NCI-H2107 (cell line): ENCODE measurements around the gene CDC42BPA.
"Not testable (repeated sequence)": the region's sequence is repeated elsewhere in the genome, so short reads cannot be mapped to it uniquely, and the experiment has no call there.

Experiments
- DNase-seq: peaks from one replicate; lab custom pipeline; 2025; lab: John Stamatoyannopoulos, UW

The CDC42BPA gene

DNA sequence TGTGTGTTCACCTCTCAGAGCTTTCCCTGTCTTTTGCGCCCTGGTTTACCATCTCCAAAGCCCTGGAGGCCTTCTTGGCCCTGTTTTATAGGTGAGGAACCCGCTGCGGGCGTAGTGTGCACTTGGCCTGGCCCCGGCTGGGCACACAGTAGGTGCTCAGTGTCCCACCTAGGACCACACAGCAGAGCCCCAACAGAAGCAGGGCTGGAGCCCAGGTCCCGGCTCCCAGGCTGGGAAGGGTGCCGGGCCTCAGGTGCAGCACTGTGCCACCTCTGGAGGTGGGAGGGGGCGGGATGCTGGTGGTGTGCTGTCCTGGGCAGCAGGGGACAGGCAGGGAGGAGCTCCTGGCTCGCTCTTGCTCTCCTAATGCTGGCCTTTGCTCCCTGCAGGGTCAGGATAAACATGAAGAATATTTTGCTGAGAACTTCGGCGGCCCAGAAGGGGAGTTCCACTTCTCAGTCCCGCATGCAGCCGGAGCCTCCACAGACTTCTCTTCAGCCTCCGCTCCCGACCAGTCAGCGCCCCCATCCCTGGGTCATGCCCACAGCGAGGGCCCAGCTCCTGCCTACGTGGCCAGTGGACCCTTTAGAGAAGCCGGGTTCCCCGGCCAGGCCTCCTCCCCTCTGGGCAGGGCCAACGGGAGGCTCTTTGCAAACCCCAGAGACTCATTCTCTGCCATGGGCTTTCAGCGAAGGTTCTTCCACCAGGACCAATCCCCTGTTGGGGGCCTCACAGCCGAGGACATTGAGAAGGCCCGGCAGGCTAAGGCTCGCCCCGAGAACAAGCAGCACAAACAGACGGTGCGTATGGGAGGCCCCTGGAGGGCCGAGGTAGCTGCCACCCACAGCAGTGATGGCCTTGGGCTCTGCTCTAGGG lies 353.4 kb downstream of the CDC42BPA start:
- no peak for DNase-seq

DNA sequence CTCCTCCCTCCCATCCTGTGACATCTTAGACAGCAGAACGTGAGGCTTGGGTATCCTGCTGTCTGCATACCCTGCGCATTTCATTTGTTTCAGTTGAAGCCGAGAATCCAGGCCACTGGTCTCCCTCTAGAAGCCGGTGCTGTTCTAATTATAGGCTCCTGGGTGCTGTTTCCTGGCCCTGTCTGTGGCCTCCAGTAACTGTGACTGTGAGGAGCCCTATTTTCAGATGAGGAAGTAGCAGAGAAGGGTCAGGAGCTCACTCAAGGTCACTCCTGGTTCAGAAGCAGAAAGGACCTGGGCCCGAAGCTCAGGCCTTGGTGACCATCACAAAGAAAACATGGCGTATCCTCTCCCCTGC lies 354.2 kb downstream of the CDC42BPA start:
- DNase-seq = no peak

GRCh38 chr1:226962421-226963391 lies 355.6 kb downstream of the CDC42BPA start:
- no peak for DNase-seq

DNA sequence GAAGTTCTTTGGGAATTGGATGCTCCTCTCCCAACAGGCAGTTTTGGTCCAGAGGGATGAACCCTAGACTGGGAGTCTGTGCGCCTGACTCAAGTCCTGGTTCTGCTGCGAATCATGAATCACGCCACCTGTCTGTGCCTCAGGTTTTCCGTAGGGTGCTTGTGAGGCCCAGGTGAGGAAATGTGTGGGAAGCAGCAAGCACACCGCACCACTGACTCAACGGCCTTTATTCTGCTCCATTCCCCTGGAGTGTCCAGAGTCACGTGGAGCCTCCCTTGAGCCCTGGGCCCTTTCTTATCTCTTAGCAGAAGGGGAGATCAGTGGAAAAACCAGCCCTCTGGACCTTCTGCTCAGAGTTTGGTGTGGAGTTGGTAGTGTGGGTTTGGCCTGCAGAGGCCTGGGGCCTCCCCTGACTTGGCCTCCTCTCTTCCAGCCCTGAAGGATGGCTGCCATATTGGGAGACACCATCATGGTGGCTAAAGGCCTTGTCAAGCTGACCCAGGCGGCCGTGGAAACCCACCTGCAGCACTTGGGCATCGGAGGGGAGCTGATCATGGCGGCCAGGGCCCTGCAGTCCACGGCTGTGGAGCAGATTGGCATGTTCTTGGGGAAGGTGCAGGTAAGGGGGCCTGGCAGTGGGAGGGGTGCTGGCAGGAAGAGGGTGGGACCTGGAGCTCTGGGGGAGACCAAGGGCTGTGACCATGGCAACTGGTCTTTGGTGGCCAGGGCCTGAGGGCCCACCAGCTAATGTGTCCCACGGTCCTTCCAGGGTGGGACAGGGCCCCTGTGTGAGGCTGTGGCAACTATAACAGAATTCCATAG lies 357.1 kb downstream of the CDC42BPA start:
- no peak for DNase-seq

DNA sequence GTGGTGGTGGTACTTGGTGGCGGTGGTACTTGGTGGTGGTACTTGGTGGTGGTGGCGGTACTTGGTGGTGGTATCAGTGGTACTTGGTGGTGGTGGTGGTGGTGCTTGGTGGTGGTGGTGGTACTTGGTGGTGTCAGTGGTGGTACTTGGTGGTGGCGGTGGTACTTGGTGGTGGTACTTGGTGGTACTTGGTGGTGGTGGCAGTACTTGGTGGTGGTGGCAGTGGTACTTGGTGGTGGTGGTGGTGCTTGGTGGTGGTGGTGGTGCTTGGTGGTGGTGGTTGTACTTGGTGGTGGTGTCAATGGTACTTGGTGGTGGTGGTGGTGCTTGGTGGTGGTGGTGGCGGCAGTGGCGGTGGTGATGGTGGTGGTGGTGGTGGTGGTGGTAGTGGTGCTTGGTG lies 358.0 kb downstream of the CDC42BPA start:
- DNase-seq = no peak

GRCh38 chr1:226958300-226958699 lies 360.0 kb downstream of the CDC42BPA start:
- no peak for DNase-seq

DNA sequence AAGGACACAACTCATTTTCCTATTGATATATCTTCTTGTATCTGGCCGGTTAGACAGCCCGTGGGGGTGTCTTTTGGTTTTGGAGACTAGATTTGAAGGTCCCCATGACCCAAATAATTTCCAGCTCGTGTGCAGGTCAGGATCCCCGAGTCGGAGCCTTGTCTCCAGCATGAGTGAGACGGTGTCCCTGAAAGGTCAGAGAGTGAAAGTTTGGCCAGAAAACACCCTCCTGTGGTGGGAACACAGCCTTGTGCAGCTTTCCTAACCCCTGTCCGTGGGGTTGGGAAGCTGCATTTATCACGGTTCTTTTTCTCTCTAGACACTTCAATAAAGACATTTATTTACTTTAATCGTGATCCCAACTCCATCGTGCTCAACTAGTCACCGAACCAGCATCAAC lies 360.6 kb downstream of the CDC42BPA start:
- DNase-seq = no peak

GRCh38 chr1:226956942-226957713 lies 361.2 kb downstream of the CDC42BPA start:
- DNase-seq = no peak

- not testable (repeated sequence) for DNase-seq
Observed at GRCh38 chr1:226955857-226956256, 362.4 kb downstream of the CDC42BPA start.

DNA sequence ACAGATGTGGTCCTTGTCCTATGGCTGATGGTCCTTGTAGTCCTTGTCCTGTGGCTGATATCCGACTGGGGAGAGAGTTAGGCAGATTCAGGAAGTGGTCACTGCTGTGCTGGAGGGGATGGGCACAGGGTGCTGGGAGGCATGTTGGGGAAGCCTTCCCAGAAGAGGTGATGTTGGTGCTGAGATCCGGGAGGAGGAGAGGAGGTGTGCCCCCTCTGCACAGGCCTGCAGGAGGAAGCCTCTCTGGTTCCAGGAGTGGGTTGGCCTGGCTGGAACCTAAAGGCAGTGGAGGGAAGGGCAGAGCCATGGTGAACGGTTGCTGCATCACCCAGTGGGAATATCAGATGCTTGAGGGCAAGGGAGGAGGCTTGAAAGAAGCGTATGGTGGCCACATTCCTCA lies 363.5 kb downstream of the CDC42BPA start:
- no peak for DNase-seq

- DNase-seq = no peak
Observed at GRCh38 chr1:226954337-226954736, 364.0 kb downstream of the CDC42BPA start.

DNA sequence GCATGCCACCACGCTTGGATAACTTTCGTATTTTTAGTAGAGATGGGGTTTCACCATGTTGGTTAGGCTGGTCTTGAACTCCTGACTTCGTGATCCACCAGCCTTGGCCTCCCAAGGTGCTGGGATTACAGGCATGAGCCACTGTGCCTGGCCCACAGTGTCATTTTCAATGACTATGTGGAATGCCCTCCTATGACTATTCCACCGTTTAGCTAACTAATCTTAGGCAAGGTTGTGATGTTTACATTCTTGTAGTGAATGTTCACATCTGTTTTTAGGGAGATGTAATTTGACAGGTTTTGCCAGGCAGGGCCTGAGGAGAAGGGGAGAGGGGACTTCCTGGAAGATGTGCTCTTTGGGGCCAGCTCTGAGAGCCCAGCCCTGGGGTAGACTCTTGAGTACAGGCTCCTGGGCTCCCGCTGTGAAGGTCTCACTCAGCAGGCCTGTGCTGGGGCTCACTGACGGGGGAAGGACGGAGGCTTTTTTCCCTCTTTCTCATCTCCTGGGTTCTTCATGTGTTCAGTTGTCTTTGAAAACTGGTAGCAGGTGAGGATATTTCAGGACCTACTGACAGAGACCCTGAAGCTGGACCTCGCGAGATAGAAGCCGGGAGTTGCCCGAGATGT lies 365.0 kb downstream of the CDC42BPA start:
- DNase-seq = no peak

DNA sequence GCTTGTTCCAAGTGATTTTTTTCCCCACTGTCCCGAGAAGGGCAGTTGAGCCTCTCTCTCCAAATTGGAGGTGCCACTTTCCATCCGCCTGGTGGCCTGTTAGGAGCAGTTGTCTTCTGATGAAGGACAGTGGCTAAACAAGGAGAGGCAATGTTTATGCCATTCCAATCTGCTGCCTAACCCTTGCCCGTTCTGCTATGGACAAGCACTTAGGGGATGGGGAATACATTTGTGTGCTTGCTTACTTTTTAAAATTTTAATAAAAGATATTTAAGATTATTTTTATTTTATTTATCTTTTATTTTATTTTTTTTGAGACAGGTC lies 366.2 kb downstream of the CDC42BPA start:
- no peak for DNase-seq

DNA sequence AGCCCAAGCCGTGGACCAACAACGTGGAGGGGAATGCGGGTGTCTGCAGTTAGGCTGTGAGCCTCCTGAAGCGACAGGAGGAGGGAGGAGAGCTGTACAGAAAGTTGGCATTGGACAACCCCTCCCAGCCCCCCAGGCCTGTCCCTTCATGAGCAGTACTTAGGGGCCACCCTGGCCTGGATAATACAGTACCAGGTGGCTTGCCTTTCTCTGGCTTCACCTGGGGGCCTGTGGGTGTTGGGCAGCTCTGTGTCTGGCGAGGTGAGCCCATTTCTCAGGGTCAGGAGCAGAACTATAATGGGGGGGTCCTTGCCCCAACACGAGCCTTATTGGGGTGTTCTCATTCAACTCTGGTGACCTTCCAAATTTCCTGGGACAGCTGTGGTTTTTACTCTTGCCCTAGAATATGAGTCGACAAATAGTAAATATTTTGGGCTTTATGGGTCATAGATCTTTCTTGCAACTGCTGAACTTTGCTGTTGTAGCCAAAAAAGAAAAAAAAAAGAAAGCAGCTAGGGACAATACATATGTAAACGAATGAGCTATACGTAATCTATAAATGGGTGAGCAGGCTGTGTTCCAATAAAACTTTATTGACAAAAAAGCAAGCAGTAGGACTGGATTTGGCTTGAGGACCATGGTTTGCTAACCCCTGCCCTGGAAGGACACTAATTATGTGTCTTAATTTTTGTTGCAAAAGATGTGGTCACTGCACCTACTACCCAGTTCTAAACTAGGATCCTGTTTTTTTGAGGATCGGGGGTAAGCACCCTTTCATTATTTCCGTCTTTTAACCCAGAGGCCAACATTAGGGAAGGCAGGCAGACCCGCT lies 366.8 kb downstream of the CDC42BPA start:
- no peak for DNase-seq

GRCh38 chr1:226950871-226951270 lies 367.4 kb downstream of the CDC42BPA start:
- DNase-seq = no peak

DNA sequence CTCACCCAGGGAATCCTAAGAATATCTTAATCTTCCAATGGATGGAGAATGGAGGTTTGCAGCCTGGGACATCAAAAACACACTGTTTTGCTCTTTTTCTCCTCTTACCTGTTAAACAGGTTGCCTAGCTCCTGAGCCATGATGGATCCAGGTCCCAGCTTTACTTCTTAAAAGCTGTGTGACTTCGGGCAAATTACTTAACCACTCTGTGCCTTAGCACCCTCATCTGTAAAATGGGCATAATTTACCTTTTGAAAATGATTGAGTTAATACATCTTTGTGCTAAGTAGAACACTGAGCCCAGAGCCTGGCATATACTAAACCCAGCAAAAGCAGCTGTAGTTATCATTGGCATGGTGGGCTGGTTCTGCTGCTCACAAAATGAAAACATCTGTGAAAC lies 368.0 kb downstream of the CDC42BPA start:
- no peak for DNase-seq

- DNase-seq = no peak
Observed at GRCh38 chr1:226949401-226949800, 368.9 kb downstream of the CDC42BPA start.

DNA sequence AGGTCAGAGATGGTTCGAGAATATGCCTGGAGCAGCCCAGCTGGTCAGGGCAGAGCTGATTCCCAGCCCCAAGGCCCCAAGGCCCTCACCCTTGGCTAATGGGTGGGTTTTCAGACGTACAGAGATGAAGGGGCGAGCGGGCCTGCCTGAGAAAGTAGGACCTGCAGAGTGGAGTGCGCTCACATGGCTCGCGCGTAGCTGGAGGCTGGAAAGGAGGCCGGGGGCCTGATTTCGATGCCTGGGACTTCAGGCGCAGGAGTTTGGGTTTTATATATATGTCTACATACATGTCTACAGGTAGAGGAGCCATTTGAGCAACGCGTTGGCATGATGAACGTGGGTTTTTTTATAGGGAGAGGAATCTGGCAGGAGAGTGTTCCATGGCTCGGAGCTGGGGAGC lies 369.3 kb downstream of the CDC42BPA start:
- DNase-seq = no peak

DNA sequence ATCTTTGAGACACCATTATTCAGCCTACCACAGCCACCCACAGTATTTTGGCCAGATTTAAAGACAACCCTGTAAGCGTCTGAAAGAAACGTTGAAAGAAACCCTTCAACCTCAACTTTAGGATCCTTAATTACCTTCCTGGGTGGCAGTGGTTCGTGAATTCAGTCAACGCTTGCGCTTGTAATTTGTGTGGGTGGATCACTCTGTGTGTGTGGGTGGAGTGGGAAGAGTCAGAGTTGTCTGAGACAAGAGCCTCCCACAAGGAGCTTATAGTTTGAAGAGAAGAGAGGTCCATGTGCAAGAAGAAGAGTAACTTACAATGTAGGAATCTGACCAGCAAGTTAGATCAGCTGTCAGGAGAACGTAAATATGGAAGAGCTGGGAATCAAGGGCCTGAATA lies 369.8 kb downstream of the CDC42BPA start:
- no peak for DNase-seq

DNA sequence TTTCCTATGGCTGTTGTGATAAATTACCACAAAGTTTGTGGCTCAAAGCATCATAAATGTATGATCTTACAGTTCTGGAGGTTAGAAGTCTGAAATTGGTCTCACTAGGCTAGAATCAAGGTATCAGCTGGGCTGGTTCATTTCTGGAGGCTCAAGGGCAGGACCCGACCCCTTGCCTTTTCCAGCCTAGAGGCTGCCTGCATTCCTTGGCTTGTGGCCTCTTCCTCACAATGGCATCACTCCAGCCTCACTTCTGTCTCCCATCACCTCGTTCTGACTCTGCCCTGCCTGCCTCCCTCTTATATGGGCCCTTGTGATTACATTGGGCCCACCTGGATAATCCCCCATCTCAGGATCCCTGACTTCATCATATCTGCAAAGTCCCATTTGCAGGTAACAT lies 370.2 kb downstream of the CDC42BPA start:
- no peak for DNase-seq
